IPS DF 4.7 (cell line): Measurements from ENCODE around the gene PCDH19.

Experiments used
- DNase-seq: peaks from one replicate; pipeline ENCODE4 v3.0.0-alpha.2; 2013; ENCODE audit warnings: low spot score; ENCODE audit errors: extremely low read depth

Gene PCDH19

DNA sequence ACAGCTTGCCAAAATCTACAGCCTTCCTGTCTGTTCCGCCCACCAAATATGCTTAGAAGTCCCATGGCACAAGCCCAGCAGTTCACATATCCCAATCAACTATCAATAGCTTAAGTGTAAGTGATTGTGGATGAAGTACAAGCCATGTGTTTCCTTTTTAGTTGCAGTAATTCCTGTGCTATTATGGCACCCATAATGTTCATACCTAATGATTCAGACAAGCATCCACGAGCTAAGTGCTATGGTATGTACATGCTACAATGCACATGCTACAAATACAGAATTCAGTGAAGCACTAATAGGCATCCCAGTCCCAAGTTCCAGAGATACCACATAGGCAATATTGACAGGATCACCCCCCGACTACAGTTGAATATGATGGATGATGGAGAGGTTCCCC, 94.5 kb downstream of the PCDH19 start:
- no peak for DNase-seq

DNA sequence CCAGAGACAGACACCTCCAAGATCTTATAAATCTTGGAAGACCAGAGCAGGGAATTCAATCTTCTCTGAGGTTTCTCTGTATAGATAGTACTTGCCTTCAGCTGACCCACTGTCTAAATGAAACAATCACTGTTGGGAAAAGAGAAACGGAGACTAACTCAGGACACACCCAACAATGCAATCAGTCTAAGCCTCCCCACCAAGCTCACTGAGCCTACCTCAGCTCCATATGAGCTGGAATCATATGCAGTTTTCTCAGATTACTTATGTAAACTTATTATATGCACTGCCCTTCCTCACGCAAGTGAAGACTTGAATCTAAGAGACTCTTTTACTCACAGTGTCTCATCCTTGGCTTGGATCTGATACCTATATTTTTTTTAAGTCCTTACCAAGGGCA, 110.5 kb downstream of the PCDH19 start:
- no peak for DNase-seq

DNA sequence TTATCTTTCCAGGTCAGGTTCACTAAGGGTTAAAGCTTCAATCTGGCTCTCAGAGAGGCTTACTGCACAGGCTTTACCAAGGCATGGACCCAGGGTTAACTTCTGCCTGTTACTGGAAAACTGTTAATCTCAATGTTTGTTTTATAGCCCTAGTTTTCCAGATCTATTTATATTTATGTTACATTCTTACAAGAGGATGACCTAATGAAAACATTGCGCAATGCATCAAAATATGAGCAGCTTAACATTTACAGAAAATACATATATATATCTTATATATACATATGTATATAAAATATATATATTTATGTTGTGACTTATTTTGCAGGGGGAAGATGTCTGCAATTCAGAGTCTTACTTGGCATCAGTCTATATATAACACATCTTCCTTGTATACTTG, 112.3 kb downstream of the PCDH19 start:
- no peak for DNase-seq

DNA sequence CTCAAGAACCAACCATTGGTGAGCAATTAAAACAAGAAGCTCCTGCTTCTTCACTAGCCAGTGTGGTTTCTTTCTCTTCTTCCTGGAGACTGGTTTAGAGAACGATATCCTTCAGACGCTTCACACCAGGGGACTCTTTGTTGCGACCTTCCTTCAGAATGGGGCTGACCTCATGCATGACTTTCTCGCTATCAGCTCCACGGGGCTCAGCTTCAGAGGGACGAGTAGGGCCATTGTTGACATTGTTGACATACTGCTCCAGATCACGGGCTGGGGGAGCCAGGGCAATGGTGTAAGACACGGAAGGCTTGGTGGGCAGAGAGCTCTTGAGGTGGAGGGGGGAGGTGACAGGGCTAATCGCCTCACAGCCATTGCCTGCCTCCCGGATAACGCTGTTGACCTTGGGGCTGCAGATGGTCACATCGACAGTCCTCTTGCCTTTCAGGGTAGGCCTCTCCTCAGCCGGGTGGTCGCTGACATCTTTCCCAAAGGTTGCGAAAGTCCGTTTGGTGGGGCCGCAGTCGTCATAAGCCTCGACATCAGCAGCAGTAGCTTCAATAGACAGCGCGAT, 113.8 kb downstream of the PCDH19 start:
- DNase-seq, result peak; percentile 11

DNA sequence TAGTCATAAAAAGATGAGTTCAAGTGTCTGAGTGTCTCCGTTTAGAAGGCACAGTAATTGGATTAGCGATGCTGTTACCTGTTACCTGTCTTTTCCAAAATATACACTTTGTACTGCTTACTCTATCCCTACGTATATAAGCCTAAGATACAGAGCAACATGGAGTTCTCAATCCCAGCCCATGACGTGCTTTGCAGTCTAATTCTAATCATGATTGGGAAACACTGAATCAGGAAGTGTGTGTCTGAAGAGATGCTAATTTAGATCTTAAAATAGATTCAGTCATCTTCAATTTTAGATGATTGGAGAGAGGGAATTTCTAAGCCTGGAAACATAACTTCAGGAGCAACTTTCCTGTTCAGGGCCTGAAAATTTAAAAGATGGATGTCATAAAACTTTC, 115.1 kb downstream of the PCDH19 start:
- no peak for DNase-seq

DNA sequence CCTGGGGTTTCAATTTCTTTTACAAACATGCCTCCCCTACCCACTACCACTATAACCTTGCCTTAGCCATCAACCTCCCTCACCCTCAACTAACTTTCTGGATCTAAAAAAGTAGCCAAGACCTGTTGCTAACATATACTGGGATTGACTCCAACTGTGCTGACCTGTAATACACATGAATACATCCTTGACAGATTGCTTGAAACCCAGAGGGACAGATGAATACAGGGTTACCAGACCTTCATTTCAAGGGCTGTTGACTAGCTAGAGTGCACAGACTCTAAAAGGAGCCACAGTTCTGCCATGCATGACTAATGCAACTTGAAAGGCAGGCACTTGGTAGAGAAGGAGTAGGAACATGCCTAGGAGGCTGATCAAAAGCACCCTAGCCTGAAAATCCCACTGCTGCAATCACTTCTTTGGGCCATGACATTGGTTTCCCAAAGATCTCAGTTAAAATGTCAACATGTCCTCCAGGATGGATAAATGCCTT, 121.0 kb downstream of the PCDH19 start:
- no peak for DNase-seq

DNA sequence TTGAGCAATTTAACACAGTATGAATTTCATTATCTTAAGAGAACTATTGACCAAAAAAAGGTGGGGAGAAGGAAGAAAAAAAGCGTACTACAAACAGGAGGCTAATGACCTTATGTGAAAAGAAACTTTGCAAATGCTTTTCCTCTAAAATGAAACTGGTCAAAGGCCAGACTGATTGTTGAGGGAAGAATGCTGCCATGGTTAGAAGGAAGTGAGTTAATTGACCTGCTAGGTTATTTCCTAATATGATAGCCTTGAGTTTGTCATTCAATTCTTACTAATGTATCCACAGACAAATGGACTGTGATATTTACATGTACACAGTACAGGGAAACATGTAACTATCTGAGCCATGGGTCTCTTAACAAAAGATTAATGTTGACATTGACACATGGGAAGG, 132.8 kb downstream of the PCDH19 start:
- DNase-seq, result no peak

DNA sequence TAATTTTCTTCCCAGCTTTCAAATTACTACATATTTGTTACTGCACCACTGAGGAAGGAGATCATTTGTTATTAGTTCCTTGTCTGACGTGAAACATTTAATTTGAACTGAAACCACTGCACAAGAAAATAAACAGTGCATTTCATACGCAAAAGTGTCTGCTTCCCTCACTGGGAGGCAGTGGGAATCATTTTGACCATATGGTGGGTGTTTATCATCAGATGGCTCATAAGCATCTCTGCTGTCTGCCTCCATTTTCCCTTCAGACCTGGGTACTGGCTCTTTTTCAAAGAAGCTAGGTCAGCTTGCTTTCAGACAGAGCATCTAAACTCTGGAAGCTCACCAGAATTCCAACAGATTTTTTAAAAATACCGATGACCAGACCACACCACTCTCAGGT, 135.2 kb downstream of the PCDH19 start:
- DNase-seq, result no peak

DNA sequence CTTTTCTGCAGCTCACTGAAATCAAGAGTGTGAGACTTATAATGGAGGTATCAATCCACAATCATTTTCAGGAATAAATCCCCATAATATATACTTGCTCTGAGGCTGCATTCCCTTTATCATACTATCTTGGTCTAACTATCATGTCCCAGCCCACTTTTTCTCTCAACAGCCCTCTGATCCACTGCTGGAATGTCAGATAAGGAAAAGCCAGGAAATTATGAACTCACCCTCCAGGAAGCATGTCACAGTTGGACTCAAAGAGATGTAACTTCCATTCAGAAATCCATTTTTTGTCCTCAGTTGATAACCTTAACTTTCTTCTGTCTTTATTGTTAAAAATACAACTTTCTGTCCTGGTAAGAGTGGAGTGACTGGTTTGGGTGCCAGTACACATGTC, 144.9 kb downstream of the PCDH19 start:
- DNase-seq, result no peak

DNA sequence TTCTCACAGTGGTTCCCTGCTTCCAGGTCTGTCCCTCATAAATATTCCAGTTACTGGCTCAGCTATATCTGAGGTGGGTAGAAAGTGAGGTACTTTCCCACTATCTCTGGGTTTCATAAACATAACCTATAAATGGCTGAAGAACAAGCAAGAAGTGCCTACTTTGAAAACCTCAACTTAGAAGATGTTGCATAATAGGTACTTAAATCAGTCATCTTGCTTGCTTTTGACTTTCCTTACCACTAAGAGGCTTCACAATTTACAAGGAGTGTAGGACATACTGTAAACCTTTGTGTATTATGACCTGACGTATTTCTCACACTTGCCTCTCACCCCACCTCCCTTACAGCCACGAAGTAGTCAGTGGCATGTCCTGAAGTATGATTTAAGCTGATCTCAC, 145.9 kb downstream of the PCDH19 start:
- DNase-seq, result no peak

DNA sequence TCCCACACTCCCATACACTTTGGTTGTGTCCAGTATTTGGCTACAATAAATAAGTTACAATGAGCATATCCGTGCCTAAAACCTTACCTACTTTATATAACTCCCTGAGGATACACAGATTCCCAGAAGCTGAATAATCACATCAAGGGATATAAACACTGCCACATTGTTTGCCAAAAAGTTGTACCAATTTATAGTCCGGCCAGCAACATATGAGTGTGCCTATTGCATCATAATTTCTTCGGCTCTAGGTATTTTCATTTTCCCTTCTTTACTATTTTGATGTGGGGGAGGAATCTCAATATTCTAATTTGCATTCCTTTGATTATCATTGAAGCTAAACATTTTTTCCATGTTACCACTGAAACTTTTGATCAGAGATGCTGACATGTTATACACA, 146.4 kb downstream of the PCDH19 start:
- DNase-seq, result no peak

DNA sequence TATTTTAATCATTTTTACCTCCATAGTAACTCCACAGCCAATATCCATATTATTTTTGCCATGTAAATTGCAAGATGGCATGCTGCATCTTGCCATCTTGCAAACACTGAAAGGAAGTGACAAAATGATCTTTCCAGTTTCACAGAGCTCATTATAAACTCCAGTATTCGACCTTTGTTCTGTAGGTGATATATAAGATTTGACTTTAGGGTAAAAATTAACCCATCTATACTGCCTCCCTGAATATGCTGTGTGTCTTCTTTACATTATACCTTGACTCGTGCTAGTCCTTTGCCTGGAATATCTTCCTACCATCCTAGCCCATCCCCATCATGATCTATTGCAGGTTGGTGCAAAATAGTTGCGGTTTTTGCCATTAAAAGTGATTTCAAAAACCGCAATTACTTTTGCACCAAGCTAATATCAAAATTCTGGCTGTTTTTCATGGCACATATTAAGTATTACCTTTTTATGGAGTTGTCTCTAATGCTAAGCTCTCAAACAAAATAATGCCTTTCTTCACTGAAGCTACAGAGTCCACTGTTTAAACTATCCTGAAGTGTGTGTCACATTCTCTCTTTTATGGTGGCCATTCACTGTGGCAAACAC, 161.1 kb downstream of the PCDH19 start:
- DNase-seq, result no peak

DNA sequence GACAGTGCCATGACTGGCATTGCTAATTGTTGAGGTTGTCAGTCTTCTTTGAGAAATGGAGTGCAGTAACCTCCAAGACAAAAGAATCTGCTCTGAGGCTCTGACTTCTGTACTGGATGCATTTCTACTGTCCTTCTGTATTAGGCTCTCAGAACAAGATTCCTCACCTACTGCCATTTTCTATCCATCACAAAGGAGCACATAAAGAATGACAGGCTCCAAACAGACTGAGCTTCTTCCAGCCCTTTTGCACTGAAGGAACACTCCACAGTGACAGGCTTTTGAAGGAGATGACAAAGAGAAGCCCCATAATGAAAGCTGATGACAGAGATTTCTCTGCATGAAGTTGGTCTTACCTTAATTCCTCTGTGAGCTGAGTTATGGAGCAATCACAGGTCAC, 162.2 kb downstream of the PCDH19 start:
- DNase-seq, result no peak

DNA sequence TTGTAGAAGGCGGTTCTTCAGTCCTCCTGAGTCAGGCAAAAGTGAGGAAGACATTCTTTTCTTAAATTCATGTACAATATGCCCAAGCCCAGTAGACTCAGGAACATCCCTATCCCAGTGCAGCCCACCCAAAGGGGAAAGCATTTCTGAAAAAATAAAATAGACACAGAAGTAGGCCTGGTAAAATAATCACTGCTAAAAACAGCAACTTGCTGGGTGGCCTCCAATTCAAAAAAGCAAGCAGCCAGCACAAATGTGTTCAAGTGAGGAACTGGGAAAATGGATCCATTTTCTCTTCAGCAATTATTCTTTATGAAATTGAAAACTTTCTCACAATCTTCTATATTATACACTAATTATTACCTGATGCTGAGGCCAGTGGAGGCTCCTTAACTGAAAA, 165.4 kb downstream of the PCDH19 start:
- no peak for DNase-seq
